ENCODE data around the gene SLC12A3.

The SLC12A3 gene

DNA sequence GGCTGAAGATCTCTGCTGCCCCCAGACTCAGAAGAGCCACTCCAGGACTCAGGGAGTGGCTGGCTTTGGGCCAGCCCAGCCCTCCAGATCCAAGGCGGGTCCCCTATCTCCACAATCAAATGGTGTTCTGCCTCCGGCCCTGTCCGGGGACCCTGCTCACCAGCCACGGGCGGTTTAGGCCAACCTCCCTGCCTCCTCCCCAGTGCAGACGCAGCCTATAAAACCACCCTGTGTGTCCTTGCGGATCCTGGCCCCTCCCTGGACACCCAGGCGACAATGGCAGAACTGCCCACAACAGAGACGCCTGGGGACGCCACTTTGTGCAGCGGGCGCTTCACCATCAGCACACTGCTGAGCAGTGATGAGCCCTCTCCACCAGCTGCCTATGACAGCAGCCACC lies at the start of gene SLC12A3:
SLC12A3 (plus strand) TSS at position 248 of the 400 bp plus-strand sequence; CDS start at position 277, 29 bp downstream.
- DNase-seq, result no peak

- DNase-seq, result no peak
Observed at GRCh38 chr16:56815721-56816120, 49.3 kb upstream of the SLC12A3 start.

GRCh38 chr16:56817056-56817455 lies 48.0 kb upstream of the SLC12A3 start:
- no peak for DNase-seq

DNA sequence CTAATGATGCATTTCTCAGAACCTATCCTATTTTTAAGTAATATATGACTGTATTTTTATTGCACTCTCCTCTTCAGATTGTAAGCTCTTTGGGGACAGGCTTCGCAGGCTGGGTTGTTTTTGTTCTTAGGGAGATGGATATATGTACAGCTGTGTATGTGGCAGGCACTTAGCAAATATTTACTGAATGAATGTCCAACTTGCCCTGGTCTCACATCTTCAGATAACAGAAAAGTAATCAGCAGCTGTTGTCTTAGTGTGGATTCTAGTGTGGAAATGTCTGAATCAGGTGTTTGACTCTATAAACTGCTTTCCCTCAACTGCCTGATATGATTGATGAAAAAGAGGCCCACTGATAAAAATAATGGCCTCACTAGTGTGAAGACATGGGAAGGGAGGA lies 47.1 kb upstream of the SLC12A3 start:
- no peak for DNase-seq

DNA sequence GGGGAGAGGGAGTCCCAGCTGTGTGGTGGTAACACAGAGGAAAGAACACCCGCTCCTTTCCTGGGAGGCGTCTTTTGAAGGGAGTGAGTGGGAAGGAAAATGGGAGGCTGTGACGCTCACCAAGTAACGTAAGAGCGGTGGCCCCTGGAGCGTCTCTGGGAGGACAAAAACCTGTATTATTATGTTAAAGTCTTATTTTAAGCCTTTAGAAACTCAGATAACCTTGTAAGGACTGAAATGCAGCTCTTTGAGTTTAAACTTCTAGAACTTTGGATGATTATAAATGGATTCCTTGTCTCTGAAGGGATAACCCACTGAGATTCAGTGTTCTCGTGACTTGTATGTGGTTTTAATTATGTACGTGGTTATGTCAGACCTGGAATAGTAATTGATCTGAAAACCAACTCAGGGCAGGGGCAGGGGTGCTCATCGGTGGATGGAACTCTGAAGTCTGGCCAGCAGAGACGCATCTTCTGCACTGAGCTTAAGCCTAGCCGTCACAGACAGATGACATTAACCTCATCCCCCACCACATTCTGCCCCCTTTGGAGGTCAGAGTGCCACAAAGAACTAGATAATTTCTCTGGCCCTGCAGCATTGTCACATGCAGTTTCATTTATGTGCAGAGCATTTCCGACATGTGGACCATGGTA lies 41.8 kb upstream of the SLC12A3 start:
- DNase-seq, result no peak

DNA sequence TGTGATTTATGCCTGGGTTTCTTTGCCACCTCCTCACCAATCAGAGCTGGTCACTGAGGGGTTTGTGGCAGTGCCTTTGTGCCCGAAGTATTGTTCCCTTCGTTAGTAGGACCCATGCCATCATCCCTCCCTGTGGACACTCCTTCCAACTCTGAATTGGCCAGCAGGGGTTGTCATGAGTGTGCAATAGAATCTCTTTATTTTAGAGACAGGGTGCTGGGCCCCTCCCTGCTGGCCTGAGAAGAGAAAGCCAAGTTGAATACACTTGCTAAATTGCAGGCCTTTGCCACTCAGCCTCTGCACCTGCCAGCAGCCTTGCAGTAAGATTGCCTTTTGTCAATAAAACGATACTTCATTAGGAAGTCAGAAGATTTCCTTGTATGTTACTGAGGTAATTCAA lies 40.7 kb upstream of the SLC12A3 start:
- peak; percentile 25 for DNase-seq

- DNase-seq, result no peak
Observed at GRCh38 chr16:56824804-56825203, 40.2 kb upstream of the SLC12A3 start.

DNA sequence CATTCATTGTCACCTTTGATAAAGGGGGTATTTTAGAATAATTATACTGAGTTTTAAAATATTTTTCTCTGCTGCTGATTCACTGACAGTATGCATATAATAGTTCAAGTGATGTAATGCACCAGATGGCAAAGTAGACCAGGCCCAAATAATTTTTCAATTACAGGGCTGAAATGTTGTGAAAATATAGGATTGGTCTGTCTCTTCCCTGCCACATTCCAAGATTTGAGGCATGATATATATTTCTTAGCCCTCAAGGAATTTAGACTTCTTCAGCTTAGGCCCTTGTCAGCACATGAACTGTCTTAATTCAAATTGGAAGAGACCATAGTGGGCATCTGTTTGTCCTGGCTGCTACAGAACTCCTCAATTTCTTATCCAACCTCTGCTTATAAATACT lies 39.2 kb upstream of the SLC12A3 start:
- DNase-seq, result no peak

DNA sequence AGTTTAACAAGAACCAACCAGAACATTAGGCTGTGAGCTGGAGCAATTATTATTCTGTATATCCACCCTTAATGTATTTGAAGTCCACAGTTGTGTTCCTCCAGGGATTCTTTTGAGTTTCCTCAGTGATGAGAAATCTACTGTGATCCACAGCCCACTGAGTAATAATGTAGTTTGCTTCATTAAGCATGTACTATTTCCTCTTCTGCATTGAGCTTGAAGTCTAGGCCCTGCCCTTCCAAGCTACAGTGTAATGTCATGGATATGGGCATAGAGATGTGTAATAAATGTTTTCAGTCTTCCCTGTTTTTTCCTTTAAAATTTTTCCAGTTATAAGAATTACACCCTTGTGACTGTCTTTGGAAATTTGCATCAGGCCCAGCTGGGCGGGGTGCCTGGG lies 36.4 kb upstream of the SLC12A3 start:
- no peak for DNase-seq

GRCh38 chr16:56830669-56831068 lies 34.3 kb upstream of the SLC12A3 start:
- no peak for DNase-seq

- no peak for DNase-seq
Observed at GRCh38 chr16:56832768-56833167, 32.2 kb upstream of the SLC12A3 start.

DNA sequence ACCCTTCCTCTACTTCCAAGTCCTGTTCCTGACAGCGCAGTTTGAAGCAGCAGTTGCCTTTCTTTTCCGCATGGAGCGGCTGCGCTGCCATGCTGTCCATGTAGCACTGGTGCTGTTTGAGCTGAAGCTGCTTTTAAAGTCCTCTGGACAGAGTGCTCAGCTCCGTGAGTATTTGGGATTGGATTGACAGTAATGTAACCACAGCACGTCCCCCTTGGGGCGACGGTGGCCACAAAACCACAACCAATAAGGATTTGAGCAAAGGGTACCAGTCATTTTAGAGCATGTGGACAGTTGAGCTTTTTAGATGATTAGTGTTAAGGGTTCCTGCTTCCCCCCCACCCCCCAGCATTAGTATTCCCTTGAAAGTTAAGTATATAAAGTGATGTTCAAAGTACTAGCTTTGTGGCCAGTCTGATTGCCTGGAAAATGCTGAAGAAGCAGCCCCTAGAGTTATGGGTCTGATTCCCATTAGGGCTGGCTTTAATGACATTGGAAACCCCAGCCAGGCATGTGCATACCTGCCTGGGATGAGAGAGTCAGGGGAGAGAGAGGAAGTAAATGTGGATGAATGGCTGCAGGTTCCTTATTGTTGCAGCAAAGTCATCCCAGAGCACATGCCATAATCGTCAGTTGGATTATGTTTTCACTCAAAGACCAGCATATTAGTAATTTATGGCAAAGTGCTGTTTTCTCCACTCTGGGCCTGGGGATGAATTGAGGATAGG lies 31.6 kb upstream of the SLC12A3 start:
- no peak for DNase-seq

DNA sequence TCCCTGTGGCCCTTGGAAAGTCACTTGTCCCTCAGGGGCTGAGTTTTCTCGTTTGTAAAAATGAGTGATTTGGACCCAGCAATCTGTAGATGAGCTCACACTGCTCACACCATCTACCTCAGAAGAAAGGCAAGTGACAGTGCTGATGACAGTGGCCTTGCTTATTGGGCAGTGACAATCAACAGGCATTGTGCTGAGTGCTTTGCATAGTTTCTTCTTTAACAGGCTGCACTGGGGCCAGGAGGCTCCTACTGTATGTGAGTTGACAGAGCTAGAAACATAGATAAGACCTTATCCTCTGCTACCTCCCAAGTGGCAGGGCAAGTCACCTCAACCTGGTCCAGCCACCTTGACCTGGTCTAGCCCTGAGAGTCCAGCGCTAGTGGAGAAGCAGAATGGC lies 29.7 kb upstream of the SLC12A3 start:
- no peak for DNase-seq

- DNase-seq, result no peak
Observed at GRCh38 chr16:56836410-56837230, 28.4 kb upstream of the SLC12A3 start.

GRCh38 chr16:56838622-56839337 lies 26.2 kb upstream of the SLC12A3 start:
- DNase-seq, result no peak

- no peak for DNase-seq
Observed at GRCh38 chr16:56841233-56841632, 23.8 kb upstream of the SLC12A3 start.

DNA sequence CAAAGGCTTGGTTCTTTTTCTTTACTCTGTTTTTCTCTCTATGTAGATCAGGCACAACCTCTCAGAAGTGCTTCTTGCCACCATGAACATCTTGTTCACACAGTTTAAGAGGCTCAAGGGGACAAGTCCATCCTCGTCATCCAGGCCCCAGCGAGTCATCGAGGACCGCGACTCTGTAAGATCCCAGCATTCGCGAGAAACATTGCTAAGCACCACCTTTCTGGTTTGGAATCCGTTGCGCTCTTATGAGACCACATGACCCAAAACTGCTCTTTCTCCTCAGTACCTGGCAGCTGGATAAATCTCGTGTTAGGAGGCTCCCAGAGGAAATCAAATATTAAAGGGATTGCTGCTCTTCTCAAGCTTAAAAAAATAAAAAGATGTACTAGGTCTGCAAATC lies 23.3 kb upstream of the SLC12A3 start:
- DNase-seq, result no peak

GRCh38 chr16:56842133-56842532 lies 22.9 kb upstream of the SLC12A3 start:
- DNase-seq, result no peak

DNA sequence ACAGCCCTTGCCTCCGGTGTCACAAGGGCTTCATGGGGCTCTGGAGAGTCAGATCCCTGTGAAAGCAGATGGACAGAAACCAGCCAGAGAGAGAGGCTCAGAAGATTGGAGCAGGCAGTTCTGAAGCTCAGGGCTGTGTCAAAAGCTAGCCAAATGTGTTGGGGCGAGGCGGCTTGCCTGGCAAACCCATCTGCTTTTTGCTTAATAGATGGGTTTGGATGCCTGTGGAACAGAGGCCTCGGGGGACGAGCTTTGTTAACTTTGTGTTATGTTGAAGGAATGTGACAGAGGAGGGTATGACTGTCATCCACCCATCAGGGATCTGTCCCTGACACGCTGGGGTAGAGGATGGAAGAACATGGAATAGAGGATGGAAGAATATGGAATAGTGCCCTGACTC lies 21.0 kb upstream of the SLC12A3 start:
- DNase-seq, result no peak

GRCh38 chr16:56847173-56847910 lies 17.7 kb upstream of the SLC12A3 start:
- DNase-seq, result no peak

- no peak for DNase-seq
Observed at GRCh38 chr16:56848029-56848936, 16.7 kb upstream of the SLC12A3 start.
